Astrocyte of the cerebellum (primary cell): ENCODE data around the gene BAZ2B.

ENCODE experiments used
- DNase-seq: peaks from one replicate; pipeline ENCODE4 v3.0.0-alpha.2; 2011; ENCODE audit warnings: low read depth
- H3K4me3 ChIP-seq: 2 replicates; pipeline ENCODE4 v1.5.1; 2011; ENCODE audit warnings: mild to moderate bottlenecking, low read depth, low read length, moderate library complexity
- CTCF ChIP-seq: IDR thresholded peaks from 2 replicates; pipeline ENCODE4 v1.5.1; 2012; ENCODE audit warnings: low read length, low read depth, moderate library complexity, mild to moderate bottlenecking; ENCODE audit errors: missing control alignments
- in situ Hi-C: cut with HindIII; loops from 2 replicates; pipeline ENCODE4 v1.10.0; 2017; ENCODE audit warnings: low sequenced_read_pairs

Gene BAZ2B

GRCh38 chr2:159584796-159585195 is 31.6 kb downstream of the BAZ2B start:
- no peak for DNase-seq
- in situ Hi-C loops: no loop called here
- H3K4me3 ChIP-seq: no peak overlapping the region
- TF ChIP-seq CTCF: no peak

- no peak overlapping the region for H3K4me3 ChIP-seq
- in situ Hi-C loops: no loop called here
- no peak for TF ChIP-seq CTCF
- DNase-seq: no peak
Observed at GRCh38 chr2:159573846-159574606, 42.3 kb downstream of the BAZ2B start.

- TF ChIP-seq CTCF: no peak
Observed at GRCh38 chr2:159573294-159573693, 43.1 kb downstream of the BAZ2B start.

GRCh38 chr2:159572459-159572858 is 43.9 kb downstream of the BAZ2B start:
- in situ Hi-C loops: no loop called here
- no peak overlapping the region for H3K4me3 ChIP-seq
- DNase-seq: no peak
- no peak for TF ChIP-seq CTCF

More at GRCh38 chr2:159573294-159573693, 43.1 kb downstream of the BAZ2B start:
- H3K4me3 ChIP-seq: no peak overlapping the region
- DNase-seq: no peak
- in situ Hi-C loops: no loop called here

GRCh38 chr2:159571540-159572260 is 44.6 kb downstream of the BAZ2B start:
- DNase-seq: no peak
- in situ Hi-C loops: no loop called here
- H3K4me3 ChIP-seq: no peak overlapping the region
- no peak for TF ChIP-seq CTCF

GRCh38 chr2:159564081-159564480 is 52.3 kb downstream of the BAZ2B start:
- DNase-seq: no peak
- in situ Hi-C loops: no loop called here
- no peak overlapping the region for H3K4me3 ChIP-seq
- TF ChIP-seq CTCF: no peak
